Measurements from ENCODE around the gene SLC25A48. TPM values are rescaled to one million over a fixed set of nuclear protein-coding genes. Genes with fewer than 3 reads are reported as not detected.

Gene SLC25A48
- total RNA-seq, 1 experiment from 2014 or later: not detected

DNA sequence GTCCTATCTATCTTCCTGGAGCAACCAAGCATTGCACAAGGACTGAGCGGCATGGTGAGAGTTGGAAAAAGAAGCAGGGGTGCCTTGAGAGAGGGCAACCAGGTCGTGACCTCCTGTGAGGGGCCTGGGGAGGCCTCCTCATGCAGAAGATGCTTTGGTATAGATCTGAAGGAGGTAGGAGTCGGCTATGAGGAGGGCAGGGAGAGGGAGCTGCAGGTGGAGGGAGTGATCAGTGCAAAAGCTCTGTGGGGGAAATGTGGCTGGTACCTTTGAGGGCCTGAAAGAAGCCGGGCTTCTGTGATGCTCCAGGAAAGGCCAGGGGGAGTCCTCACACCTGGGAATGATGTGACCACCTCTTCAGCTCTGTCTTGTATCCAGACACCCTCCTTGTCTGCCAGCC, 3.6 kb upstream of the SLC25A48 start:
- no peaks in the 10 kb centered on the region for H3K36me3 ChIP-seq (ENCODE audit: insufficient read depth, low read length, poor library complexity, severe bottlenecking)
- POLR2A ChIA-PET (ENCODE audit: low non-redundant PET): no interaction called here
- H3K4me1 ChIP-seq (ENCODE audit: insufficient read depth, low read length, poor library complexity, severe bottlenecking): no peaks in the 10 kb centered on the region
- no peak for DNase-seq (ENCODE audit: low spot score)
- no TSS peak for BruUV-seq (replicated peaks)
- no peak overlapping the region for H3K4me3 ChIP-seq (ENCODE audit: low read depth, low read length, poor library complexity, severe bottlenecking)
- peaks cover 47% of the 10 kb centered on the region for H3K27me3 ChIP-seq (replicated peaks; ENCODE audit: insufficient read depth, low read depth, low read length, poor library complexity)
- CTCF ChIA-PET: interaction anchor here (0.6 to 2.0 kb wide), 6 partner anchors 265 to 368 kb away, joined by 3 to 15 read pairs (median 4); no protein-coding TSS in a partner anchor
- no peaks in the 10 kb centered on the region for H3K9me3 ChIP-seq (ENCODE audit: low read depth, low read length, poor library complexity, severe bottlenecking)
- no peak for TF ChIP-seq EZH2 (IDR thresholded peaks at IDR 0.05; ENCODE audit: borderline replicate concordance, low read depth, low read length, poor library complexity, severe bottlenecking)
- TF ChIP-seq, protein P1, sequence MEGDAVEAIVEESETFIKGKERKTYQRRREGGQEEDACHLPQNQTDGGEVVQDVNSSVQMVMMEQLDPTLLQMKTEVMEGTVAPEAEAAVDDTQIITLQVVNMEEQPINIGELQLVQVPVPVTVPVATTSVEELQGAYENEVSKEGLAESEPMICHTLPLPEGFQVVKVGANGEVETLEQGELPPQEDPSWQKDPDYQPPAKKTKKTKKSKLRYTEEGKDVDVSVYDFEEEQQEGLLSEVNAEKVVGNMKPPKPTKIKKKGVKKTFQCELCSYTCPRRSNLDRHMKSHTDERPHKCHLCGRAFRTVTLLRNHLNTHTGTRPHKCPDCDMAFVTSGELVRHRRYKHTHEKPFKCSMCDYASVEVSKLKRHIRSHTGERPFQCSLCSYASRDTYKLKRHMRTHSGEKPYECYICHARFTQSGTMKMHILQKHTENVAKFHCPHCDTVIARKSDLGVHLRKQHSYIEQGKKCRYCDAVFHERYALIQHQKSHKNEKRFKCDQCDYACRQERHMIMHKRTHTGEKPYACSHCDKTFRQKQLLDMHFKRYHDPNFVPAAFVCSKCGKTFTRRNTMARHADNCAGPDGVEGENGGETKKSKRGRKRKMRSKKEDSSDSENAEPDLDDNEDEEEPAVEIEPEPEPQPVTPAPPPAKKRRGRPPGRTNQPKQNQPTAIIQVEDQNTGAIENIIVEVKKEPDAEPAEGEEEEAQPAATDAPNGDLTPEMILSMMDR (conservative IDR thresholded peaks at IDR 0.05; ENCODE audit: low read depth, low read length): no peak
- intact Hi-C loops (cut with micrococcal nuclease; ENCODE audit: unreplicated experiment): loop anchor here (1.0 to 5.0 kb wide), 3 partner anchors 89 to 368 kb away; no protein-coding TSS in a partner anchor
- no peak overlapping the region for H3K27ac ChIP-seq (ENCODE audit: low read depth, low read length, poor library complexity, severe bottlenecking)

DNA sequence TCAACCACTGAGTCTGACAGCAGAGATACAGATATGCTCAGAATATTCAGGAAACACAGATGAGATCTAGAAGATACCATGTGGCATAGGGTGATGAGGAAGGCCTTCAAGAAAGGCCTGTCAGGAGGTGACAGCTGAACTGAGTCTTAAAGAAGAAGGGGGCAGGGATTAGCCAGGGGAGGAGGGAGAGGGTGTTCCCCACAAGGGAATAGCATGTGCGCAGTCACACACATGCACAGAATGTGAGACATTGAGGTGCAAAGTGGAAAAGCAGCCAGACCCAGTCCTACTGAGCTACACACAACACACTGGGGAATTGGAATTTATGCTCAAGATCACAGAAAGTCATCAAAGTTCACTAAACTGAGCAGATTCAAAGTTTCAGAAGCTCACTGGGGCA, 3.0 kb upstream of the SLC25A48 start:
- H3K9me3 ChIP-seq (ENCODE audit: low read depth, low read length, poor library complexity, severe bottlenecking): no peaks in the 10 kb centered on the region
- no peak overlapping the region for H3K27ac ChIP-seq (ENCODE audit: low read depth, low read length, poor library complexity, severe bottlenecking)
- no peak for DNase-seq (ENCODE audit: low spot score)
- H3K4me3 ChIP-seq (ENCODE audit: low read depth, low read length, poor library complexity, severe bottlenecking): no peak overlapping the region
- H3K4me1 ChIP-seq (ENCODE audit: insufficient read depth, low read length, poor library complexity, severe bottlenecking): no peaks in the 10 kb centered on the region
- ChIA-PET CTCF (interaction anchor here (0.5 to 2.0 kb wide), 2 partner anchors 271 to 272 kb away, joined by 4 to 15 read pairs; no protein-coding TSS in a partner anchor), POLR2A (ENCODE audit: low non-redundant PET) (no interaction called here)
- intact Hi-C loops (cut with micrococcal nuclease; ENCODE audit: unreplicated experiment): loop anchor here (2.0 to 5.0 kb wide), 2 partner anchors 89 to 369 kb away; no protein-coding TSS in a partner anchor
- TF ChIP-seq, protein P1 (conservative IDR thresholded peaks at IDR 0.05; ENCODE audit: low read depth, low read length): no peak
- TF ChIP-seq EZH2 (IDR thresholded peaks at IDR 0.05; ENCODE audit: borderline replicate concordance, low read depth, low read length, poor library complexity, severe bottlenecking): no peak
- BruUV-seq (replicated peaks): no TSS peak
- no peaks in the 10 kb centered on the region for H3K36me3 ChIP-seq (ENCODE audit: insufficient read depth, low read length, poor library complexity, severe bottlenecking)
- peaks cover 52% of the 10 kb centered on the region for H3K27me3 ChIP-seq (replicated peaks; ENCODE audit: insufficient read depth, low read depth, low read length, poor library complexity)

DNA sequence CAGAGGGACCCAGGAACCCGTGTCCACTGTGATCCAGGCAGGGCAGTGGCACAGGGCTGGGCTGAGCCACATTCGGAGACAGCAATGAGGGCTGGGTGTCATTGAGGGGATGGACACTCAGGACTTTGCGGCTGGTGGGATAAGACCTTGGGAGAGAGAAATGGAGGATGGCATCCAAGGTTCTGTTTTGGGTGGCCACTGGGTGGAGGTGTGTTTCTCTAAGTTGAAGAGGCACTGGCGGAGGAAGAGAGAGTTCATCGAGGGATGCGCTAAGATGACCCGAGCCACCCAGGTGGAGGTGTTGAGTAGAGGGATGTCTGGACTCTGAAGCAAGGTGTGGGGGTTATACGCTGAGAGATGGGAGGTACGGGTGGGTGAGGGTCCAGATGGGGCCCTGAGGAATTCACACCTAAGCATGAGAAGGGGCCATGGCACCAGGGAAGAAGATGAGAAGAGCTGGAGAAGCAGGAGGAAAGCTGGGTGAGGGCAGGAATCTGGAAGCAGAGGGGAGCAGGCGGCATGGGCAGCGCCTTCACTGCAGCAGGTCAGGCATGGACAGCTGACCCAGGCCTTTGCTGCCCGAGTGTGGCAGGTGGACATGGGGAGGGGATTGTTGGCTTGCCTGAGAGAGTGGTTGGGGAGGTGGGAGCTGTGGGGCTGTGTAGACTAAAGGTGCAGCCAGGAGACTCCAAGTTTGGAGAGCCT, 2.5 kb upstream of the SLC25A48 start:
- Histone ChIP-seq H3K27ac (ENCODE audit: low read depth, low read length, poor library complexity, severe bottlenecking) (no peak overlapping the region), H3K9me3 (ENCODE audit: low read depth, low read length, poor library complexity, severe bottlenecking) (no peaks in the 10 kb centered on the region), H3K27me3 (replicated peaks; ENCODE audit: insufficient read depth, low read depth, low read length, poor library complexity) (peaks cover 58% of the 10 kb centered on the region), H3K4me1 (ENCODE audit: insufficient read depth, low read length, poor library complexity, severe bottlenecking) (no peaks in the 10 kb centered on the region), H3K4me3 (ENCODE audit: low read depth, low read length, poor library complexity, severe bottlenecking) (no peak overlapping the region), H3K36me3 (ENCODE audit: insufficient read depth, low read length, poor library complexity, severe bottlenecking) (no peaks in the 10 kb centered on the region)
- TF ChIP-seq, protein P1 (conservative IDR thresholded peaks at IDR 0.05; ENCODE audit: low read depth, low read length): no peak
- no peak for TF ChIP-seq EZH2 (IDR thresholded peaks at IDR 0.05; ENCODE audit: borderline replicate concordance, low read depth, low read length, poor library complexity, severe bottlenecking)
- no peak for DNase-seq (ENCODE audit: low spot score)
- POLR2A ChIA-PET (ENCODE audit: low non-redundant PET): interaction anchor here (0.6 kb wide), 1 partner anchor 630 kb away, joined by 3 read pairs; no protein-coding TSS in a partner anchor
- BruUV-seq (replicated peaks): no TSS peak
- intact Hi-C loops (cut with micrococcal nuclease; ENCODE audit: unreplicated experiment): loop anchor here (2.0 to 5.0 kb wide), 2 partner anchors 90 to 369 kb away; no protein-coding TSS in a partner anchor
- CTCF ChIA-PET: interaction anchor here (0.5 kb wide), 1 partner anchor 273 kb away, joined by 4 read pairs; no protein-coding TSS in a partner anchor

Data from A673 (cell line).